NCI-H2029 (cell line): ENCODE results near the gene RBM4B.
A peak's percentile ranks its signal among the peaks of the same experiment; 100 is the strongest.
"Not testable (repeated sequence)": the region's sequence is repeated elsewhere in the genome, so short reads cannot be mapped to it uniquely, and the experiment has no call there.

Experiments used
- DNase-seq: peaks from one replicate; lab custom pipeline; 2025; lab: John Stamatoyannopoulos, UW

The RBM4B gene, protein sequence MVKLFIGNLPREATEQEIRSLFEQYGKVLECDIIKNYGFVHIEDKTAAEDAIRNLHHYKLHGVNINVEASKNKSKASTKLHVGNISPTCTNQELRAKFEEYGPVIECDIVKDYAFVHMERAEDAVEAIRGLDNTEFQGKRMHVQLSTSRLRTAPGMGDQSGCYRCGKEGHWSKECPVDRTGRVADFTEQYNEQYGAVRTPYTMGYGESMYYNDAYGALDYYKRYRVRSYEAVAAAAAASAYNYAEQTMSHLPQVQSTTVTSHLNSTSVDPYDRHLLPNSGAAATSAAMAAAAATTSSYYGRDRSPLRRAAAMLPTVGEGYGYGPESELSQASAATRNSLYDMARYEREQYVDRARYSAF

DNA sequence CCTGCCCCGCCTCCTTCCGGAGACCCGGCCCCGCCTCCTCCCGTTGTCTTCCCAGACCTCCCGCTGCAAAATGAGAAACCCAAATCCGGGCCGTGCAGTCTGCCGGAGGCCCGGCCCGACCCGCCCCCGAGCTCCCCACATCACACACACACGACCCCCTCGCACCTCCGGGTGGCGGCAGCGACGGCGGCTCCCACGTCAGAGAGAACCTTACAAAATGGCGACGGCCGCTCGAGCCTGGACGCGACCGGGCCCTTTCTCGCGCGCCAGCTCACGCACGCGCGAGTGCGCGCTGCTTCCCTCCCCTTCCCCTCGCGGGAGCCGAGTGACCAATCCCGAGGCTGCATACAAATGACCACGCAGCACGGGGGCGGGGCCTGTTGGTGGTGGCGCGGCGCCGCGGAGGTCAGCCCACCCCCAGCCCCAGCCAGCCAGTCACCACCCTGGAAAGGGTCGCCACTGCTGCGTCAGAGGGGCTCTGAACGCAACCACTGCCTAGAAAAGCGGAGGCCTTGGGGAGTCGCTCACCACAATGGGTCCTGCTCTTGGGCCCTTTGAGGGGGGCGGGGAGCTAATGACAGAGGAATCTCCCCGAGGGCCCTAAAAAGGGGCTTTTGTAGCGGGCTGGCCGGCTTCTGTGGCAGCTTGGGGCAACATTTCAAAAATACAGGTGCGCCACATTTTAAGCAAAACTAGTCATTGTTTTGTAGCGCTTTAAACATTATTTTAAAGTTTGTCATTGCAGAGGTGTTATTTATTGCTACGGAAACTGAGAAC is at the start of gene RBM4B:
Gene RBM4B, minus strand, starts transcription at position 289 of the 777 bp plus-strand sequence. CDS start 808 bp downstream, outside the sequence.
- DNase-seq, result peak; percentile 93

DNA sequence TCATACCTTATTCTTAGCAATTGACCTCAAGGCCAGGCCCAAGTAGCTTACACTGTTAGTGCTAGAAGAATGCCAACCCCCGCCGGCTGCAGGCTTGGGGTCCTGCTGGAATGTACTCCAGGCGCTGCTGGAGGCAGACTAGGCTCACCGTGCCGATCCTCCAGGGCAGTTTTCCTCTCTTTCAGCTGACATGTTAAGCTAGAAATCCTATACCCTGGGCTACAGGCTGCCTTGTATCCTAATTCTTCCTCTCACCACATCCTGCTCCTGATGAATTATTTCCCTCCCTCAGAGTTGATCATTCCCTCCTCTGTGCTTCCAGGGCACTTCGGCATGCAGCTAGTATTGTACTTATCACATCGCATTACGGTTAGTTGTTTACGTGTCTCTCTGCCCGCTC is 48.0 kb upstream of the RBM4B start:
- DNase-seq, result no peak

DNA sequence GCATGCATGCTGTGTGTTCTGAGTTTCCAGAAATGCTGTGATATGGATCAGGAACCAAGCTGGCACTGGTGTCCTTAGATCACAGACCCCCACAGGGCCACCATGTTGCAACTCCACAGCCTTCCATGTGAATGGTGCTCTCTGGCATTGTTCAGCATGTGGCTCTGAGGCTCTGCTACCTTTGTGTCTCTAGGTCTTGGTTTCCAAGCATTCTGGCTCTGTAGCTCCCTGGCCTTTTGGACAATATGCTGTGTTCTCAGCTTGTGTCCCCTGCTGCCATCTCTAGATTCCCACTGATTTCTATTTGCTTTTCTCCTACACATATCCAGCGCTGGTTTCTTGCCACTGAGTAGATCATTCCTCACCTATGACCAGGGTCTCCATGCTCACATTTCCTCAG is 47.4 kb upstream of the RBM4B start:
- DNase-seq, result no peak

DNA sequence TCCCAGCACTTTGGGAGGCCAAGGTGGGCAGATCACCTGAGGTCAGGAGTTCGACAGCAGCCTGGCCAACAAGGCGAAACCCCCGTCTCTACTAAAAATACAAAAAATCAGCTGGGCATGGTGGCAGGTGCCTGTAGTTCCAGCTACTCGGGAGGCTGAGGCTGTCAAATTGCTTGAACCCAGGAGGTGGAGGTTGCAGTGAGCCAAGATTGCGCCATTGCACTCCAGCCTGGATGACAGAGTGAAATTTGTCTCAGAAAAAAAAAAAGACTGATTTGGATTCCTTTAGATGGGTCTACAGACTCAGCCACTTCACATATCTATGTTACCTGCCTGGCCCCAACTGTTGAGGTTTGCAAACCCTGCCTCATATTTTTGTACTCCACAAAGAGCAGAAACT is 46.5 kb upstream of the RBM4B start:
- not testable (repeated sequence) for DNase-seq

DNA sequence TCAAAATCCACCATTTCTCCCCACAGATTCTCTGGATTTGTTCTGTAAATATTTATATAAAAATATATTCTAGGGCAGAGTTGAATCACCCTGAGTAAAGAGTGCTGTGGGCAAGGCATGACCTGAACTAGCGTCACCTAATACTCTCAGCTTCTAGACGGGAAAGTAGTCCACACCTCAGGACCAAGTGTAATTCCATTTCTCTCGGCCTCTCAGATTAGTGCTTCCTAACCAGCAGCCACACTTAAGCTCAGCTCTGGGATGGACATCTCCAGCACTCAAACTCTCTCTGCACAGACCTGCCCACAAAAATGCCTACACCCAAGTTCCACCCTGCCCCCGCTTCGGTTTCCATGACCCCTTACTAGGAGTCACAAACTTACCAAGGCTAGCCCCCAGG is 46.0 kb upstream of the RBM4B start:
- no peak for DNase-seq

DNA sequence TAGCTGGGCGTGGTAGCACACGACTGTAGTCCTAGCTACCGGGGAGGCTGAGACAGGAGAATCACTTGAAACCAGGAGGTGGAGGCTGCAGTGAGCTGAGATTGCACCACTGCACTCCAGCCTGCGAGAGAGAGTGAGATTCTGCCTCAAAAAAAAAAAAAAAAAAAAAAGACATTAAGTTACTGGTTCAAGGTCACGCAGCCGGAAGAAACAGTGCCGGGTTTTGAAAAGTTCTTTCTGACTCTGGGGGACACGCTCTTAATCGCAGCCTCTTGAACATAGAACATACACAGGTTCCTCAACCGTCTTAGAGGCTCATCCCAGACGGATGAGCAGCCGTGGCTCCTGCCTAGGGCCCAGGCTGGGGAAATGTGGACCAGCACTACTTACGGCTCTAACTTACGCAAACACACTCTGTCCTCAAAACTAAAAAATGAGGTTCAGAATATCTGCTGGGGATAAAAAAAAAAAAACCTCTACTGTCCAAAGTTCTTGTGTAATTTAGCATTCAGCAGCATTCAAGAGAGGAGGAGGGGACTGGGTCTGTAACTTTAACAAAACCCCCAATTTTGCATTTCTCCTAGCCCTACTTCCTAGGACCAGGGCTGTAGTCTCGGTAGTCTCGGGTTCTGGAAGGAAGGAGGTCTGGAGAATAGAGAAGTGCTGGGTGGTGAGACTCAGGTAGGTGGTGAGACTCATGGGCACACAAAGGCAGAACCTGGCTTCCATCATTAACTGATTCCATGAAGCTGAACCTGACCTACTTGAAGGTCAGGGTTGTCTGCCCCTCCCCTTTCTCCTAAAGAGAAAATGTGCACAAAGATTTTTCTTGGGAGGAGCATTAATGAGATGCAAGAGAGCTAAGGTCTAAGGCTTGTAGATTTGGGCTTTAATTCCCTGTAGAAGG is 45.3 kb upstream of the RBM4B start:
- DNase-seq, result no peak

DNA sequence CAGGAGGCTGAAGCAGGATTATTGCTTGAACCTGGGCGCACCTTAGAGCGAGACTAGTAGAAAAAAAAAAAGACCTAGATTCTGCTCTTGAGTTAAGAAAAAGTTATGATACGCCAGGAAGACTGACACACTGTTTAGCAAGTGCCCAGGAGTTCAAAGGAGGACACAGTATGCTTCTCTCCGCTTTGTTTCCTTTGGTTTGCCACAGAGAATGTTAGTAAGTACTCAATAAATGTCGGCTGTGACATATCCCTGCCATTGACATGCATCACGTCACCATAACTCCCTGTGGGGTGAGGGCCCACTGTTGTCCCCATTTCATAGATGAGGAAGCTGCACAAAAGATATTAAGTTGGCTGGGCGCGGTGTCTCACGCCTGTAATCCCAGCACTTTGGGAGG is 44.3 kb upstream of the RBM4B start:
- DNase-seq, result no peak

DNA sequence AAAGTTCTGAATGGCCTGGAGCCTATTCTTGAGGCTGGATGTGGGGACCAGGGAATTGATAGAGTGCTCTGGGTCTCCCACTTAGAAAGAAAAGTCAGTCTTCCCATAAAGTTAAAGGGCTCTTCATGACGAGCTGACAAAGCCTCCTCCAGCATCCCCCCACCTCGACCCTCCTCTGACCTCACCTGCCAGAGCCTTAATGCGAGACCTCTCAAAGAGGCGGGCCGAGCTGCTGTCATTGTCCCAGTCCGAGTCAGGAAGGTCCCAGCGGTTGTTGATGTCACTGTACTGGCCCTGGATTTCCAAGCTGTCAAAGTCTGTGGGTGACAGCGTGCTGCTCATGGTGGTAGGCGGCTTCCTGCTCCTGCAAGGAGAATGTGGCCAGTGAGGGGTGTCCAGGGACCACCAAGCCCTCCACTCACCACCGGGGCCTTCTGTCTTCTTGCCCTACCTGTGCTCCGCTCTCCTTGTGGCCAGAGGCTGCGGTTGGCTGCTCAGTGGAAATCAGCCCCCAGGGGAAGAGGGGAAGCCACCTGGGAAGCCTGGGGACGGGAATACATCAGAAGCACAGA is 43.3 kb upstream of the RBM4B start:
- DNase-seq, result no peak

DNA sequence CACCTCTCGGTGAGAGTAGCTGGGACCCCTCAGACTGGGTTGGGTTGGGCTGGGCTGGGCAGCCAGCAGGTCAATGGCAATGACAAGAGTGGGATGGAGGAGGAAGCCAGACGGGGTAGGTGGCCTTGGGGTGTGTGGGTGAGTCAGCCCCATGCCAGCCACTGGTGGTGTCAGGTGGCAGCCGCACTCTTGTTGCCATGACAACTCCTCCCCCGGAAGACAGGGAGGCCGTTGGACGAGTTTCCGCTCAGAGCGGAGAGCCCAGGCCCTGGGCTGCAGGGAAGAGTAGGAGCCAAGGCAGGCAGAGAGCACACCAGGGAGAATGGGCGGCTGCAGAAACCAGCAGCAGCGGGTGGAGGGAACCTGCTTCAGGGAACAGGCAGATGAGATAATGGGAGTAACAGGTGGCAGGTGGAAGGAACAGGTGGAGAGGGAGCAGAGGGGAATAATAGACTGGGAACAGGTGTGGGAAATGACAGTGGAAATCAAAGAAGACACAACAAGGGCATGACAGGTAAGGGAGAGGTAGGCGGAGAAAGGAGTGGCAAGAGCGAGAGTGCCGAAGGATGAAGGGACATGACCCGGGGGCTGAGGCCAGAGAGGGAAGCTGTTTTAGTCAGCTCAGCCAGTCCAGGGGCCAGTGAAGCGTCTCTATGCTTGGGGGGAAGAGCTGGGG is 42.7 kb upstream of the RBM4B start:
- peak; percentile 96 for DNase-seq

DNA sequence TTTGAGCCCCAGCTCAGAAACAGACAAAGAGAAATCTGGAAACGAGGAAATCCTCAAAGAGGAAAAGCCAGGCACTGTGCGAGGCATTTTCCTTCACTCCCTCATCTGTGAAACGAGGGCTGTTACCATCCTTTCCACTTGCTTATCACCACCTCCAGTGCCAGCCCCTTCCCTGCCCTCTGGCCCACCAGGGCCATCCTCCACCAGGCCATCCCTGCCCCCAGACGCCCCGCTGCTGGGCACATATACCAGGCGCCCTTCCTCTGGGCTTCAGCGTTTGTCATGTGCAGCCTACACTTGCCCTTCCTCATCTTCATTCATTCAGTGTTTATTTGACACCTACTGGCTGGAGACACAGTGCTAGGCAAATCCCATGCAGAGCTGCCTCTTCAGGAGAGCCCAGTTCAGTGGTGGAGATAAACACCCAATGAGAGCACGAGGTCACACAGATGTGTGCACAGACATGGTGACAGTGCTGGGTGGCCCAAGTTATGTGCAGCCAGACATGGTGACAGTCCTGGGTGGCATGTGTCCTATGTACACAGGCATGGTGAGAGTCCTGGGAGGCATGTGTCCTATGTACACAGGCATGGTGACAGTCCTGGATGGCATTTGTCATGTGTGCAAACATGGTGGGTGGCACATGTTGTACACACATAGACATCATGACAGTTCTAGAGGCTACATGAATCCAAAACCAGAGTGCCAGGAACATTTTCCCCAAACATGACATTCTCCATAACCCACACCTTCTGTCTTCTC is 41.6 kb upstream of the RBM4B start:
- no peak for DNase-seq

DNA sequence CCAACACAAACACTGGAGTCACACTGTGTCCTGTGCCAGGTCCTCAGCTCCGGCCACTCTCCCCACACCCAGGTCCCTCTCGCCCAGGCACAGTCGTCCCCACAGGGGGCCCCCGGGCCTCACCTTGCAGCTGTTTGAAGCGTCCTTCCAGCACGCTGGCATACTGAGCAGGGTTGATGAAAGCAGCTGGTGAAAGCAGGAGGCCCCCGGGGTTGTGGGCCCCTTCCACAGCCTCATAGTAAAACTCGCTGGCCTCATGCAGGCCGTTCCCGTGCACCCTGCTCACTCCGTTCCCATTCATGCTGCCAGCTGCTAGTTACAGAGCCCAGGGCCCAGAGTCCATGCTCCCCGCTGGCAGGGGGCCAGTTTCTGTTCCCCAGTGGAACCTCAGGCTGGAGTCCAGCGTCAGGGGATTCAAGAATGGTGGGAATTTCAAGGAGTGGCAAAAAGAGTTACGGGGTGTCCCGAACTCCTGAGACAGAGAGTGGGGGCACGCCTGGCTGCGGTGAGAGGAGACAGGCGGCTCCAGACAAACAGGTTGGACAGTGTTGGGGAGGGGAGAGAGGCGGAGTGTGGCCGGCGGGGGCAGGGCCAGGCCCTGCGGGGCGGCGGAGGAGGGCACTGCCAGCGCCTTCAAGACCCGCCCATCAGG is 40.8 kb upstream of the RBM4B start:
- no peak for DNase-seq

DNA sequence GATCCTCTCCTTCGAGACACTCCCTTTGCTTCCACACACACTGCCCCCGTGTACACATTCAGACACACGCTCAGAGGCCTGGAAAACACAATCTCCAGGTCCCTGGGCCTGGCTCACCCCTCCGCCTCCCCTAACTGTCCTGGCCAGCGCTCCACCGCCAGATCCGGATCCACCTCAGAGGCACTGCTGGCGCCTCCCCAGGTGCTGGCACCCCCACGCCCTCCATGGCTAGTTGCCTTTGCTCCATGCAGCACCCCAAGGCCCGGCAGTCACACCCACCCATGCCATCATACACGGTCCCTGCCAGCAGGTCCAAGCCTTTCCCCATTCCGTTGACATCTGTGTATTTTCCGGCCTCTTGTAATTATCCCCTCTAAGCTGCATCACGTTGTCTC is 40.2 kb upstream of the RBM4B start:
- no peak for DNase-seq

DNA sequence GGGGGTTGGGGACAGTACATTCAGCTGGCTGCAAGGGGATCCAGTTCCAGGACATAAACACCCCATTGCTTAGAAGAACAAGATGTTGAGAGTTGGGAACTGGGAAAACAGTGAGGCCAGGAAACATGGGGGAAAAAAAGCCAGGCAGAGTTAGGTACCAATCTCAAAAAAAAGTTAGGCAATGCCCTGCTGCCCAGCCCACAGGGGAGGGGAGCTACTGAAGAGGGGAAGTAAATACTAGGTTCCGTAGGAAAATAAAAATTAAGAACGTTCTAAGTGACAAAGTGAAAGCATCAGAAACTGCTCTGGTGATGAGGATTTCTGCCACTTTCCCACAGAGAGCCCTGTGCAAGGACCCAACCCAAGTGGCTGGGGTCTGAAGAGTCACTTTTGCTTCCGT is 39.3 kb upstream of the RBM4B start:
- DNase-seq, result no peak

DNA sequence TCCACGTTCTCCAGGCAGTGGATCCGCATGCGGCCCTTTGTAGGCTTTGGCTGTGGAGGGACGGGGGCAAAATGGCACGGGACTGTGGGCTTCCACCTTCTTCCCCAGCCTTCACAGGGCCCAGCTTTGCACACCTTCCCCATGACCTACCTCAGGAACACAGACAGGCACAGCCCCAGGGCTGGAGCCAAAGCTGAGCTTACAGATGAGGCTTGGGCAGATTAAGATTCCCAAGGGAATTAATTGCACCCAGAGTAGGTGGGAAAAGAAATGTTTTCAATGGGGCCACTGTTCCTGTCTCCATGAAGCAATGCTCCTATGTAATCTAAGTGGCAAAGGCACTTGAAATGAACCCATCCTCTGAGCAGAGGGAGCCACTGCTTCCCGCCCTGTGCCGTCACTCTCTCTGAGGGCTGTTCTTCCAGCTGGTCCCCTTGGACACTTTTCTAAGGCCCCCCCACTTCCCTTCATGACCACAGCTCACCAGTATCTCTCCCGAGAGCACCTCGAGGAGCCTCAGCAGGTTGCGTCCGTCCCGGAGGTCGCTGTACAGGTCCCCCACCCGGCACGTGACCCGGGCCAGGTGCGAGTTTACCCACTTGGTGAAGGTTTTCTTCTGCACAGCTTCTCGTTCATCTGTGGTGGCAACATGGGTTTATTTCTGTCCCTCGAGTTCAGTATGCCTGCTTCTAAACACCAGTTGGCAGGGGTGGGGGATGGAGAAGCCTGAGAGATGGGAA is 37.8 kb upstream of the RBM4B start:
- DNase-seq, result no peak

DNA sequence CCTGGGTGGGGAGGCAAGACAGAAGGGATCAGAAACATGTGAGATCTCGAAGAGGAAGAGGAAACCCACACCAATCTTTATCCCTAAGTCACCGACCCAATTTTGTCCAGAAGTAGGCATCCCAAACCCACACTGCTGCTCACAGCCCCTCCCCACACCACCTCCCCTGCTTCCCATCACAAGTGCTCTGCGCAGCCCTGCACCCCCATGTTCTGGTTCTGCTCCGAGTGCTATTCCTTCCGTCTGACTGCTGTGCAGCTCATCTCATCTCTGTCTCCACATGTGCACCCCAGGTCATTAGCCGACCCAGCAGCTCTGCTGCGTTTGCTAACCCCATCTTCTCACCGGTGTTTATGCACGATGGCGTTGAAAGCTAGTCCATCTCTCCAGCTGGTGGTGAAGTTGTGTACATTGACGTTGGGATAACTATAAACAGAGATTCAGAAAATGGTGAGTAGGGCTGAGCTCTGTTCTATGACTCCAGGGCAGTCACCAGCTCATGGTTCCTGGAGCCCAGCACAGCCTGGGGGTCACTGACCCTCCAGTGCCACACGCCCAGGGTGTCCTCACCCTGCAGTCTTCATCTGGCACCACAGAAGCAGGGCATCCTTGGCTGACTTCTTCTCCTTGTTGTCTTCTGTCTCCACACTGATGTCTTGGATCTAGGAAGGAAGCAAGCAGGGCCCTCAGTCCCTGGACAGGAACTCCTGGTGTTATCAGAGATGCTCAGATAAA is 36.2 kb upstream of the RBM4B start:
- no peak for DNase-seq

DNA sequence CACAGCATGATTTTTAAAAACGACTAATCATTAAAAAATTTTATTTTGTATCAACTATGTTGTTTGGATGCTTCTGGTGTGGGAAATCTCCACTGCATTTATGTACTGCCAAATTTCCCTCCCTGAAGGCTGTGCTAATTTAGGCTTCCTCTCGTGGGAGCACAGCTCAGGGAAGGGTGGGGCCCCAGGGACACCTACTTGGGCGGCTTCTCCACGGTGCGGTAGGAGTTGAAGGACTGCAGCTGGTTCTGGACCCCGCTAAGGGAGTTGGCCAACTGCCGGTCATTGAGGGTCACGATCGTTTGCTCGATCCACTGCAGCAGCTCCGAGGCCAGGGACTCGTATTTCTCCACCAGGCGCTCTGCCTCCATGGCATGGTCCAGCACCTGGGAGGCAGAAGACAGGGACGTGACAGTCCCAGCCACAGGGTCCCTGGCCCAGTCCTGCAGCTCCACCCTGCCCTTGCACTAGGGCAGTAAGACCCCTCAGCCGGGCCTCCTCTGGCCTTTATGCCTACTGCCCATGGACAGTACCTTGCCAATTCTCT is 32.8 kb upstream of the RBM4B start:
- no peak for DNase-seq

DNA sequence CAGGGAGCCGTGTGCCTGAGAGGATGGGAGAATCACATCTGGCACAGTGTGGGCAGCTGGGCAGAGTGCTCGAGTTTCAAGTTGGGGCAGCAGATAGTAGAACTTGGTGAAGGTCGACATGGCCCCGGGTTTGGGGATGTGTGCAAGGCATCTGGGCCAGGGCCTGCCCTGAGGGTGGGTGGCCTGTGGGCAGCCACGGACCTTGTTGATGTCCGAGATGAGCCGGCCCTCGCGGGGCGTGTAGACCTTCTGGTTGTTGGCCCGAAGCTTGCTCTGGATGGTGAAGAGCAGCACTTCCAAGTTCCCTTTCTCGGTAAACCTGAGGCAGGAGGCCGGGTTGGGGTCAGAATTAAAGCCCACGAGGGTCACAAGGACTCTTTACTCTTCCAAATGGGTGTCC is 31.0 kb upstream of the RBM4B start:
- no peak for DNase-seq

DNA sequence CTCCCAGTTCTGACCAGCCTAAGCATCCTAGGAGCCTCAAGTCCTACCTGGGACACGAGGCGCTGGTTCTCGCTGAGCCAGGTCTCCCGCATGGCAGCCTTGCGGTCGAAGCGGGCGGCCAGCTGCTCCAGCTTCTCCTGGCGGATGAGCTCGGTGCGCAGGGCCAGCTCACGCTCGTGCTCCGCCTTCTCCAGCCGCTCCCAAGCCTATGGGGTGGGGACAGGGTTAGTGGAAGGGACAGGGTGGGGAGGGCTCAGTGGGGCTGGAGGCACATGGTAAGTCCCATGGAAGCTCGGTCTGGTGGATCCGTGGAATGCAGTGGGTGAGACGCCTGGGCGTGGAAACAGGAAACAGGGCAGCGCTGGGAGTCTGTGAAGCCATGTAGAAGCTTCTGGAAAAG is 30.4 kb upstream of the RBM4B start:
- no peak for DNase-seq

DNA sequence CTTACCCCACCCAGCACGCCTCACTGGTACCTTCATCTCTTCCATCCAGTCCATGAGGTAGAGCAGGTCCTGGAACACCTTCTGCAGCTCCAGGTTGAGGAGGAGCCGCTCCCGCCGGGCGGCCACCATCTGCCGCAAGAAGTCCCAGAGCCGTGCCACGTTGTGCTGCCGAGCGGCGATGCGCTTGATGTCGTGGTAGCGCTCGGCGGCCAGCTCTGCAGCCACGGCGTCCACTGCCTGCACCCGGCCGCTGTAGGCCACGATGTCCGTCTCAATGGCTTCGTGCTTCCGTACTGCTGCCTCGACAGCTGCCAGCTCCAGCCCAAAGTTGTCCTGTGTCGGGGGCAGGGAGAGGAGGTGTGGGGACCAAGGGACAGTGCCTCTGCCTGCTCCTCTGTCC is 29.8 kb upstream of the RBM4B start:
- no peak for DNase-seq
